Lower leg skin (tissue), 3 donors: ENCODE results near the gene ZDHHC8.

Experiments used
- CTCF ChIP-seq, 3 donors: fragments of 450-650 bp; IDR thresholded peaks; one replicate each; pipeline ENCODE4 v1.5.1; 2016; ENCODE audit warnings: antibody characterized with exemption in 3 of 3, mild to moderate bottlenecking in 3 of 3, moderate library complexity in 2 of 3
- POLR2A ChIP-seq, 2 donors: fragments of 450-650 bp; IDR thresholded peaks; one replicate each; pipeline ENCODE4 v1.6.1; 2016 to 2017; ENCODE audit warnings: antibody characterized with exemption in 2 of 2, mild to moderate bottlenecking in 1 of 2, moderate library complexity in 1 of 2

- TF ChIP-seq POLR2A (IDR thresholded peaks at IDR 0.05) = no peak
- no peak for TF ChIP-seq CTCF (IDR thresholded peaks at IDR 0.05)
Measured at GRCh38 chr22:20138868-20139267, 7.3 kb downstream of the ZDHHC8 start.
